Omental fat pad (tissue), 4 donors: ENCODE data around the gene TBXAS1. TPM values are rescaled to one million over a fixed set of nuclear protein-coding genes. Genes with fewer than 3 reads are reported as not detected.

Source experiments
- ATAC-seq: fragments of 150-250 bp; one replicate; pipeline ENCODE4 v1.9.1; 2016; ENCODE audit warnings: mild to moderate bottlenecking, moderate library complexity; ENCODE audit not compliant: low FRiP score
- DNase-seq: peaks from one replicate; pipeline ENCODE4 v3.0.0-alpha.2; 2019; ENCODE audit warnings: low spot score
- total RNA-seq, 4 donors: library from RNA; depleted of rRNA; stranded (reverse); fragments of >200 nt; gene quantifications; one replicate each; pipeline ENCODE4 v1.1.0, GENCODE V29; 2016
- TF ChIP-seq, protein P1 (sequence below), 3 donors: fragments of 450-650 bp; IDR thresholded peaks; one replicate each; pipeline ENCODE4 v1.5.1; 2016 to 2017; ENCODE audit warnings: antibody characterized with exemption in 3 of 3, mild to moderate bottlenecking in 3 of 3, moderate library complexity in 2 of 3

Gene TBXAS1
- total RNA-seq, 4 donors from 2014 or later: 22.2 to 63.4 (median 48.6) TPM

DNA sequence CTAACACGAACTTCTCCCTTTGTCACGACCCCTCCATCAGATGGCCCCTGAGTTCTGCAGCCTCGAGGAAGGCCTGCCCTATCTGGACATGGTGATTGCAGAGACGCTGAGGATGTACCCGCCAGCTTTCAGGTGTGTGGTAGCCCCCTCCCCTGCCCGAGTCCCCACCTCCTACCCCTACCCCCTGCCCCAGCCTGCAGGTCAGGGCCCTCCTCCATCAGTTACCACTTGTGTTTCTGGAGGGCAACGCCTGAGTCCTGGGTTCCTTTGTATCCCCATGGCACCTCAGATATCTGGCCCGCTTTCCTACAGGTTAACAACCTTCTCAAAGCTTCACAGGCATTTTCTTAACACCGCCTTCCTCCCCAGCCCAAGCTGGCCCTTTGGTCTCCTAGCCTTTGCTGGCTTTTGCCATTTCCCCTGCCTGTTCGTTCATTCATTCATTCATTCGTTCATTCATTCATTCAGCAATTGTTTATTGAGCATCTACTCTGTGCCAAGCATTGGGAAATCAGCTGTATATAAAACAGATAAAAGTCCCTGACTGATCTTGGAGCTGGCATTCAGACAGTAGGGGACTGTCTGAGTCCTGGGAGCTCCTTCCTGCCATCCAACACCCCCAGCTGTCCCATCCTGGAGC is 178.1 kb downstream of the TBXAS1 start:
- no peak for ATAC-seq
- TF ChIP-seq, protein P1, sequence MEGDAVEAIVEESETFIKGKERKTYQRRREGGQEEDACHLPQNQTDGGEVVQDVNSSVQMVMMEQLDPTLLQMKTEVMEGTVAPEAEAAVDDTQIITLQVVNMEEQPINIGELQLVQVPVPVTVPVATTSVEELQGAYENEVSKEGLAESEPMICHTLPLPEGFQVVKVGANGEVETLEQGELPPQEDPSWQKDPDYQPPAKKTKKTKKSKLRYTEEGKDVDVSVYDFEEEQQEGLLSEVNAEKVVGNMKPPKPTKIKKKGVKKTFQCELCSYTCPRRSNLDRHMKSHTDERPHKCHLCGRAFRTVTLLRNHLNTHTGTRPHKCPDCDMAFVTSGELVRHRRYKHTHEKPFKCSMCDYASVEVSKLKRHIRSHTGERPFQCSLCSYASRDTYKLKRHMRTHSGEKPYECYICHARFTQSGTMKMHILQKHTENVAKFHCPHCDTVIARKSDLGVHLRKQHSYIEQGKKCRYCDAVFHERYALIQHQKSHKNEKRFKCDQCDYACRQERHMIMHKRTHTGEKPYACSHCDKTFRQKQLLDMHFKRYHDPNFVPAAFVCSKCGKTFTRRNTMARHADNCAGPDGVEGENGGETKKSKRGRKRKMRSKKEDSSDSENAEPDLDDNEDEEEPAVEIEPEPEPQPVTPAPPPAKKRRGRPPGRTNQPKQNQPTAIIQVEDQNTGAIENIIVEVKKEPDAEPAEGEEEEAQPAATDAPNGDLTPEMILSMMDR (IDR thresholded peaks at IDR 0.05): no peak

DNA sequence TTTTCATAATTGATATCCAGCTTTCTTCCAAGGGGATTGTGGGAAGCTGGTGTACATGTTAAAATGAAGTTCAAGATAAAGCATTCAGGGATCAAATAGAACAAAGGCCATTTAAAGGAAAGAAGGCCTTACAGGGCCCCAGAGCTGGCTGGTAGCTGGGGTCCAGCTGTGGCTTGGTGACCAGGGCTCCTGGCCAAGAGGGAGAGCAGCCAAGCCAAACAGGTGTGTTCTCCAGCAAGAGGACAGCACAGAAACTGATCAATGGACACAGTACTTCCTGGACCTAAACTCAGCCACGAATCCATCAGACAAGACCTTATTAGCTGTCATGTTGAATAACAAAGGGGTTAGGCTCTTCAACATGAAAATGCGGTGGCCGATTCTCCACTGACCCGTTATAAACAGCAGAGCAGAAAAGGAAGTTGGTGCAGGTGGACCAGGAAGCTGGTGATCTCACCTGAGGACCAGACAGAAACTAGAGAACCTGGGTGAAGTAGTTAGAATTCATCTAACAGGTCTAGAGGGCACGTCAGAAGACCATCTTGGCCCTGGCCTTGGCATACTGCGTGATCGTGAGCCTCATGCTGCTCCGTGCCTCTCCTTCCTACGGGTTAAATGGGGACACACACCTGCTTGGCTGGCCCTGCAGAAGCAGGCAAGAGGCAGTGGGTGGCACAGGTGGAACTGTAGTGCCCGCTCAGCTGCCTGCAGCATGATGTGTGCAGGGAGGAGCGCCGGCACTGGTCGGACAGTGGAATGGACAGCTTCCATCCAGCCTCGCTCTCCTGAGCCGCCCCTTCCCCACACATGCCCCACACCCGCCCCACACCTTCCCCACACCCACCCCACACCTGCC is 179.9 kb downstream of the TBXAS1 start:
- TF ChIP-seq, protein P1 (IDR thresholded peaks at IDR 0.05): no peak
- DNase-seq (no peak), ATAC-seq (no peak)

More for the DNA sequence above, 178.1 kb downstream of the TBXAS1 start:
- no peak for DNase-seq

DNA sequence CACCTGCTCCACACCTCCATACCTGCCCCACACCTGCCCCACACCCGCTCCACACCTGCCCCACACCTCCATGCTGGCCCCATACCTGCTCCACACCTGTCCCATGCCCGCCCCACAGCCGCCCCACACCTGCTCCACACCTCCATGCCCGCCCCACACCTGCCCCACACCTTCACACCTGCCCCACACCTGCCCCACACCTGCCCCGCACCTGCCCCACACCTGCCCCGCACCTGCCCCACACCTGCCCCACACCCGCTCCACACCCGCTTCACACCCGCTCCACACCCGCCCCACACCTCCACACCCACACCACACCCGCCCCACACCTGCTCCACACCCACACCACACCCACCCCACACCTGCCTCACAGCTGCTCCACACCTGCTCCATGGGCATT is 180.7 kb downstream of the TBXAS1 start:
- ATAC-seq (no peak), DNase-seq (no peak)
- TF ChIP-seq, protein P1 (IDR thresholded peaks at IDR 0.05): no peak

DNA sequence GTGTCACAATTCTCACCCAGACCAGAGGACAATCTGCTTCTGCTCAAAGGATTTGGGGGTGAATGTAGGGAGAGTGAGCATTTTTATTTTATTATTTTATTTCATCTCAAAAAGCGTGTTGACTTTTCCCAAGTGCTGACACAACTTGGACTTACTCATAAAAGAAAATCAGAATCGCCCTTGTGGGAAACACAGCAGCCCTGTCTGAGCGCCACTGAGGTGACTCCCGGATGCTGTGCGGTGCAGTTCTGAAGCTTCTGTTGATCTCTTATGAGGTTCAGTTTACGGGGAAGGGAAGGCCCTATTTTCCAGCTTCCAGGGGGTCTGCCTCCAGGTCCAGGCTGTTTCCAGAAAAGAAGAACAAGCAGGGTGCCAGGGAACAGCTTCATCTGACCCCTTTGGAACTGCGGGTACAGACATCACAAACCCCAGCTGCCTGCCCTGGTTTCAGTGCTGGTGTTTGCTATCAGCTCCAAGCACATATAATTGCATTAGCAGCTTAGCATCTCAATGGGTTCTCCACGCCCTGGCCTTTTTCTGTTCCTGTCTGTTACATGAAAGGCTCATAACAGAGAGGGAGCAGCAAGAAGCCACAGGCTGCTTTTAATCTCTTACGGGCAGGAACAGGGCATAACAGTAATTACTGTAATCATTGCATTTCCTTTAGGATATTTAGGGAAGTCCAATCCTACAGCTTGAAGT is 181.3 kb downstream of the TBXAS1 start:
- TF ChIP-seq, protein P1 (IDR thresholded peaks at IDR 0.05): no peak
- no peak for ATAC-seq
- DNase-seq: no peak

DNA sequence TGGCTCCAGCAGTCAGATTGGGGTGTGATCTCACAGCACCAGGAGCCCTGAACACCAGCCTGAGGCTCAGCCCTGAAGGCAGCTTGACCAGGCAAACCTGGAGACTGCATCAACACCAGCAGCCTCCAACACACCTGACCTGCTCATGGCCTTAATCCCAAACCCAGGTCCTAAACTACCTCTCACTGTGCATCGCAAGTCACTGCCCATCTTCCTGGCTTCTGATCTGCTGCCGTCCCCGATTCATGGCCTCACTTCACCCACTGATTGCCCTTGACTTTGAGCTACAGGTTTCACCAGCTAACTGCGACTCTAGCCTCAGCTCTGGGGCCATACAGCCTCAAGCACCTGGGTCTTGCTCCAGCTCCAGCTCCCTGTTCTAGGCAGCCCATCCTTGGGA is 184.6 kb downstream of the TBXAS1 start:
- TF ChIP-seq, protein P1 (IDR thresholded peaks at IDR 0.05): no peak
- ATAC-seq: no peak
- no peak for DNase-seq

DNA sequence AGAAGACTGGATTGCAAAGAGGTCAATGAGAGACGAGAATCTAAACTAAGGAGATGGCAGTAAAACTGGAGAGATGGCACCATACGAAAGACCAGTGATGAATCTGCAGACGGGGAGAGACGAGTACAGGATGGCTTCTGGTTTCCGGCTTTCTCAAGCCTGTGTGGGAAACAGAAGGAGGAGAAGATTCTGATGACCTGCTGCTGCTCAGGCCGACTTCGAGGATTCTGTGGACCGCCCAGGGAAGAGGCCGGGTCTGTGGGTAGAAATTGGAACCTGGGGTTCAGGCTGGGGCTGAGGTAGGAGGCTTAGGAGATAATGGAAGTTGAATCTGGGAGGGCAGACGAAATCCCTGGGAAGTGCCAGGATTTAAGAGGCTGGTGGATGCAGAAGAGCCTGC is 185.1 kb downstream of the TBXAS1 start:
- TF ChIP-seq, protein P1 (IDR thresholded peaks at IDR 0.05): no peak
- ATAC-seq: no peak
- no peak for DNase-seq
